ENCODE measurements around the gene OLIG2.

OLIG2 gene

GRCh38 chr21:33033094-33033951 lies 7.6 kb downstream of the OLIG2 start:
- no peak for DNase-seq (ENCODE audit: low read depth)

- DNase-seq (ENCODE audit: low read depth): no peak
Observed at GRCh38 chr21:33033961-33034413, 8.3 kb downstream of the OLIG2 start.

- no peak for DNase-seq (ENCODE audit: low read depth)
Observed at GRCh38 chr21:33035147-33035546, 9.4 kb downstream of the OLIG2 start.

- DNase-seq (ENCODE audit: low read depth): no peak
Observed at GRCh38 chr21:33036430-33037162, 10.9 kb downstream of the OLIG2 start.

GRCh38 chr21:33037501-33037900 lies 11.8 kb downstream of the OLIG2 start:
- DNase-seq (ENCODE audit: low read depth): no peak

GRCh38 chr21:33039536-33039935 lies 13.8 kb downstream of the OLIG2 start:
- DNase-seq (ENCODE audit: low read depth): no peak

- DNase-seq (ENCODE audit: low read depth): no peak
Observed at GRCh38 chr21:33040215-33040614, 14.5 kb downstream of the OLIG2 start.

GRCh38 chr21:33041981-33042380 lies 16.2 kb downstream of the OLIG2 start:
- DNase-seq (ENCODE audit: low read depth): no peak

- DNase-seq (ENCODE audit: low read depth): no peak
Observed at GRCh38 chr21:33042812-33043211, 17.1 kb downstream of the OLIG2 start.

- DNase-seq (ENCODE audit: low read depth): no peak
Observed at GRCh38 chr21:33046455-33046854, 20.7 kb downstream of the OLIG2 start.

- DNase-seq (ENCODE audit: low read depth): no peak
Observed at GRCh38 chr21:33047231-33047630, 21.5 kb downstream of the OLIG2 start.

- DNase-seq (ENCODE audit: low read depth): no peak
Observed at GRCh38 chr21:33051925-33052324, 26.2 kb downstream of the OLIG2 start.

GRCh38 chr21:33053951-33054350 lies 28.2 kb downstream of the OLIG2 start:
- no peak for DNase-seq (ENCODE audit: low read depth)

GRCh38 chr21:33055991-33056390 lies 30.3 kb downstream of the OLIG2 start:
- no peak for DNase-seq (ENCODE audit: low read depth)

GRCh38 chr21:33057385-33057940 lies 31.7 kb downstream of the OLIG2 start:
- no peak for DNase-seq (ENCODE audit: low read depth)

GRCh38 chr21:33058527-33058926 lies 32.8 kb downstream of the OLIG2 start:
- DNase-seq (ENCODE audit: low read depth): no peak

- no peak for DNase-seq (ENCODE audit: low read depth)
Observed at GRCh38 chr21:33058957-33059356, 33.2 kb downstream of the OLIG2 start.

- no peak for DNase-seq (ENCODE audit: low read depth)
Observed at GRCh38 chr21:33059380-33059841, 33.7 kb downstream of the OLIG2 start.

- no peak for DNase-seq (ENCODE audit: low read depth)
Observed at GRCh38 chr21:33061233-33061632, 35.5 kb downstream of the OLIG2 start.

GRCh38 chr21:33063375-33063883 lies 37.7 kb downstream of the OLIG2 start:
- no peak for DNase-seq (ENCODE audit: low read depth)

- no peak for DNase-seq (ENCODE audit: low read depth)
Observed at GRCh38 chr21:33063907-33064622, 38.3 kb downstream of the OLIG2 start.
